H4 (cell line): Measurements from ENCODE around the gene MROH2B. TPM values are rescaled to one million over a fixed set of nuclear protein-coding genes. Genes with fewer than 3 reads are reported as not detected.

ENCODE experiments used
- DNase-seq: peaks from one replicate; pipeline ENCODE4 v3.0.0-alpha.2; 2015; ENCODE audit warnings: low spot score
- total RNA-seq: library from RNA; depleted of rRNA; stranded (reverse); fragments of >200 nt; shearing (Covaris generic); gene quantifications from 2 replicates; pipeline ENCODE4 v1.2.3, GENCODE V29; 2014; rRNA removed

The MROH2B gene
- total RNA-seq: not detected in 2 replicates

DNA sequence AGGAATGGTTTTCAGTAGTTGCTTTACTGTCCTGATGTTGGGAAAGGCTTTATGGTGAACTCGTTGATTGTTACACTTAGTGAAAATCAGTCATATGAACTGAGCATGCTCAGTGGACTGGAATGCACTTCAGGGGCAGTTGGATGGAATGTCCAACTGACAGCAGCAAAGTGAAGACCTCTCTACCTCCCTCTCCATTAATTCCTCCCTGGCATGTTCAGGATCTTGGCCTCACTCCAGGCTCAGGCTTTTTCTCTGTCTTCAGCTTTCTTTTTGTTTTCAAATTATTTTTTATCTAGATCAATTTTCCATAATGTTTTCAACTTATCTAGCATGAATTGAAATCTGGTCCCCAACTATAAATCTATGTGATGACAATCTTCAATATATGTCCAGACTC lies at the start of gene MROH2B:
Gene MROH2B, minus strand, starts transcription at position 101 of the 400 bp plus-strand sequence. CDS start 490 bp downstream, outside the sequence.
- DNase-seq: no peak

DNA sequence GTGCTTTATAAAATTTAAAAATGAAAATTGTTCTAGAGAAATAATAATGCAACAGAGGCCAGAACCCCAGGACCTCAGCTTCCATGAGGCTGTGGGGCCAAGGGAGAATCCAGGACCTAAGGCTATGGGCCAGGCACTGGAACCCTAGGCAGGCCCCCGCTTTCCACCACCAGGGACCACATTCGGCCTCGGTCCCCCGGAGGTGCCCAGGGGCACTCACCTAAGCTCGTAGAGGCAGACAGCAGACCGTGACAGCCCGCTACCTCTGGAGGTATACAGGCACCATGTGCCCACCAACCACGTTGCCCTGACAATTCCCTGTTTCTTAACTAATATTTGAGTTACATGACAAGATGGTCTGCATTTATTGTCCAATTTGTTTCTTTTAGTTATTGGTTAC lies 49.5 kb upstream of the MROH2B start:
- no peak for DNase-seq

DNA sequence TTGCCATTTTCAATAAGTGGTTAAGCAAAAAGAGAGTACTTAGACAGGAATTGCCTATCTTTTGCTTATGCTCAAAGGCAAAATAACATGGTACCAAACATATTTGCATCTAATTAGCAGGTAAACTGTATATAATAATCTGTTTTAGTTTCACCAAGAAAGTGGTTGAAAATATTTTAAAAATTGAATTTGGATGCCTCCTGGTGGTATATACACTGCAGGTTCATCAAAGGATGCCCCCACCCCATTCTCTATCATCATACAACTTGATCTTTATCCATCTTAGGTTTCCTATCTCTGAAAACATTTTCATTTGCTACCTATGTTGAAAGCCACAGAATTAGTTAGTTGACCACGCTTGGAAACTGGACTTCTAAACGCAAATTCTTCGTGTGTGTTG lies 47.0 kb upstream of the MROH2B start:
- no peak for DNase-seq

DNA sequence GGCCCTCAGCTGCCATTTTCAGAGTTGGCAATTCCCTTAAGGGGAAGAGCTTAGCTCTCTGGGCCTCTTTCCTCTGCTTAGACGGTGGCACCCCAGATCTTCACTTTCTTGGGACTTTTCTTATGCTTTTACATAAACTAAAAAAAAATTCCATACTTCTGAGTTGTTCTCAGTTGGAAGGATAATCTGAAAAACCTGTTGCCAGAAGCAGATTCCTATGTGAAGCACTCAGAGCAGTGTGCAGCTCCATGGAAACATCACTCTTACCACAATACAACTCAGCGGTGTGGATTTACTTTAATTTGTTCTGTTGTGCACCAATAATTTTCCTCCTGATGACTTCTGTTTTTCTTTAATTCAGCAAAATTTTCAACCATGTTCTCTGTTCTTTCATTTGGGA lies 44.1 kb upstream of the MROH2B start:
- no peak for DNase-seq

DNA sequence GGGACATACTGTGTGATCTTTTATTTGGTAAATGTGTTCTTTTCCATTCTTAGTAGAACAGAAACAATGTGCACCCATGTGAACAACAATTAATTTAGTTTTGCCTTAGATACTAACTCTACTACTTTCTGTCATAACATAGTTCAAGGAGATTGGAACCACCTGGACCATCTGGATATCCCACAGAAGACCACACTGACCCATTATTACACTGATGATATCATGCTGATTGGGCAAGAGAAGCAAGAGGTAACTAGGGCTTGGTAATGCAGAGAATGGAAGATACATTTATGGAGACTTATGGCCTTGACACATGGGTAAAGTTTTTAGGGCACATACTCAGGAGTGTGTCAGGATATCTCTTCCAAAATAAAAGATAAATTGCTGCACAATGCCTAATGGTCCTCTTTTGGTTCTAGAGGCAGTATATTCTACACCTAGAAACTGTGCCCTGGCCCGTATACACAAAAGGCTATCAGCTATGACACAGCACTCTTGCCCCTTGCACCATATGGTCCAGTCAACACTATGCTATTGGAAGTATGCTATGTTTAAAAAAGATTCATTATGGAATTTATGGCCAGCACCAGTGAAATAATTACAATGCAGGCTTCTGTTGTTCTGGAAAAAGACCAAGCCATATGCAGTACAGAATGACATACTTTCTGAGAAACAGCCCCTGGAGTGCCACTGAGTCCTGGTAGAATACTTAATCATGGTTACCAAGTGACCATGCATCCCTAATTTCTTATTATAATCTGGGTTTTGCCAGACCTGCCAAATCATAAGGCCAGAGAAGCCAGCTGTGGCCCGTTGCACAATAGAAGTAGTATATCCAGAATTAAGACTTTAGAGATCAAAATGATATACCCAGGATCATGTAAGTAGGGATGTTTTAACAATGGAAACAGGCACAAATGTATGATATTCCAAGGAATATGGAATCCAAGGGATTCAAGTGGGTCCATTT lies 41.6 kb upstream of the MROH2B start:
- no peak for DNase-seq

DNA sequence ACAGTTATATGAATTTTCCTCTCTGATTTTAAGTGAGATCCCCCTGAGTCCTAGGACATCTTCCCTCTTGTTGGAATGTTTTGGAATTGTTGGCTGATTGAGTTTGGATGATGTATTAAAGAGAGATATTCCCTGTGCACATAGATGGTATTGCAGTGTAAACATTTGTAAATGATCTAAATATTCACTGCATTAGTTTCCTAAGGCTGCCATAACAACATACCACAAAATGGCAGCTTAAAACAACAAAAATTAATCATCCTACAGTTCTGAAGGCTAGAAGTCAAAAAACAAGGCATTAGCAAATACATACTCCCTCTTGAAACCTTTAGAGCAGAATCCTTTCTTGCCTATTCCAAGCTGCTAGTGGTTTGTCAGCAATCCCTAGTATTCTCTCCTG lies 38.0 kb upstream of the MROH2B start:
- DNase-seq: no peak

DNA sequence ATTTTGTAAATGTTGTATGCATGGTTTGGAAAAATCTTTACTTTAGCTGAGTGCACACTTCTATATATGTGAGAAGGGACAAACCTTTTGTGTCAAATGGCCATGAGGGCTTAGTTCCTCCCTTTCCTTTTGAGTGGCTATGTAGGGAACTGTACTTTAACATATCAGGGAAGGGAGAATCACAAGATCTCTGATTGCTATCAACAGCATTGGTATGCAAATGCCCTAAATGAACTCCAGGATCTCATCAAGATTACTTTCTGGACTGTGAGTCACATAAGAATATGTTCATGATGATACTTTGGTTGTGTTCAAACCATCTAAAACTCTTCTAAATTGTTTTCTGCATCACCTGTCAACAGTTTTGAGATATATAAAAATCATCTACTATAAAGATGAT lies 31.2 kb upstream of the MROH2B start:
- DNase-seq: no peak

DNA sequence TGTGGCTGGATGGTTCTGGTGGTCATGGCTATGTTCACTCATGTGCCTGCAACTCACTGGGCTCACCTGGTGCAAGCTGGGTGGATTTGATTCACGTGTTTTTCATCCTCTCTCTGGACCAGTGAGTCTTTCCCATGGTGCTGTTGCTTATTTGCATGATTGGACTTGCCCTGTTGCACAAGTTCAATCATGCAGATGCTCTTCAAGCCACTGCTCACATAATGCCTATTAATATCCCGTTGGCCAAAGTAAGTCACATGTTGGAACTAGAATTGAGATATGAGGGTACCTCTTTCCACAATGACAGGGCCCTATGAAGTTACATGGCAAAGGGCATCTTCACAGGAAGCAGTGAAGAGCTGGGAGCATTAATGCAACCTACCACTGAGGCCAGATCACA lies 26.5 kb upstream of the MROH2B start:
- DNase-seq: no peak

DNA sequence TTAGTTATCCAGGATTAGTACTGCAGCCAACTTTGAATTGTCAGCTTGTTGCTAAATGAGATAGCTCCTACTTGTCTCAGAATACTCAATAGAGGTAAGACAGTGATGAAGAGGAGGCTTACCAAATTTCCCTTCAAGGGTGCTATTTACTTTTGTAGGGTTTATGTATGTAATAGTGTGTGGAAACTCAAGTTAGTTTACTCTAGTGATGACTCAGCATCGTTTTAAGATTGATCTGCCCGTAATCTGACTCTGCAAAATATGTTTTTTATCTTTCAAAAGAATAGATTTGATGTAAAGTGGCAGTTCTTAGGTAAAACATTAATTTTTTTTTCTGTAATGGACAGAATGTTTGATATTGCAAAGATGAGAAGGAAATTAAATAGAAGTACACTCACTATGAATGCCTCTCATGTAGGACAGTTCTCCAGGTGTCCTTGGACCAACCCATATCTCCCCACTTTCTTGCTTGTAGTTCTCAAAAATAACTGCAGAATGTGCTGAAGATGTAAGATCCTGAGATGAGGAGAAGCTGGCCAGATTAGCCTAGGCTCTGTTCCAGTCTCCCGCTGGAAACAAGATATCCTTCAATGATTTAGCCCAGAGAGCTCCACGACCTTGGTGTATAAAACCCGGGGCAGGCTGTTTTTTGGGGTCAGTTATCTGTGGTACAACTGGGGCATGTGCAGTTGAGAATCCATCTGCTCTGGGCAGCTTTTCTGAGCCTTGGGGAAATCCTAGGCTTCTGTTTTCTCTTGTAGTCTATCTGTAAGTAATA lies 24.4 kb upstream of the MROH2B start:
- no peak for DNase-seq

DNA sequence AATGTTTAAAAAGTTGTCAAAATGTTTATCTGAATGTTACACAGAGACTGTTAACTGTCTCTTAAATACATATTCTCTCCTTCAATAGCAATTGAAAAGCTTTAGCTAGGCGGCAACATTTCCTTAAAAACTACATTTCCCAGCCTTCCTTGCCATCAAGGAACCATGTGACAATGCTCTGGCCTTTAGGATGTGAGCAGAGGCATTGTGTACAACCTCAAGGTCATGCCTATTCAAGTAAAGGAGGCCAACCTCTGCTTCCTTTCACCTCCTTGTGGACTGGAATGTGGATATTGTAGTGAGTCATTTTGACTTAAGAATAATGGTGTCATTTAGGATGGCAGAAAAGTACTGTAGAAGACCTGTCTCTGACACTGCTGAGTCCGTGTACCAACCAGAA lies 23.7 kb upstream of the MROH2B start:
- peak; percentile 63 for DNase-seq

DNA sequence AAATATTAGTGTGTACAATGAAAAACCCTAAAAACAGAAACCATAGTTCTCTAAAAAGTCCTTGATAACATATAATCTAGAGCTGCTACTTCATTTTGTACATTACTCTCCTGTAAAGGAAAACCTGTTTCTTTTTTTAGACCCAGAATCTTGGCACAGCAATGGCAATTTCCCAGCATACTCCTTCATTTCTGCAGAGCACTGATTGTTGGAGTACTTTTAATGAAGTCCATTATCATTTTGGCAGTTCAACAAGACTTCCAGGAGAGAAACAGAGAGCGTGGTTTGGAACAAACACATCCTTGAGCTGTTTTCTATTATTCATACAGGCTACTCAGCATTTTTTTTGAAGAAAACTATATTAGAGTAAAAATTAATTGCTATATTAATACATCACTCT lies 22.7 kb upstream of the MROH2B start:
- DNase-seq: no peak

DNA sequence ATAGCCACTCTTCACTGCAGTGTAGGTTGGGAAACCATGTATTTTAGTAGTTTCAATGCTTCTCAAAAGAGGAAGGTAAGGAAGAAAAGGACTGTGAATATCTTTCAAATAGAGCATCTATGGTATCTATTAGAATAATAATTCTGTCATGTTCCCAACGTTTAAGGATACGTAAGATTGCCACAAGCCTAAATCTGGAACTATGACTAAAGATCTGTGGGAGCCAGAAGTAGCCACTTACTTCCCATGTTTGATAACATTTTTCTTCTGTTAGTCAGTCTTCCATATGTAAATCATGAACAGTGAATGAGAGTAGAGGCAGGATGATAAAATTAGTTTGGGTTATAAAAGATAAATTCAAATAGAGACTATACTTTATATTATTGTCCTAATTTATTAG lies 16.3 kb upstream of the MROH2B start:
- DNase-seq: no peak

DNA sequence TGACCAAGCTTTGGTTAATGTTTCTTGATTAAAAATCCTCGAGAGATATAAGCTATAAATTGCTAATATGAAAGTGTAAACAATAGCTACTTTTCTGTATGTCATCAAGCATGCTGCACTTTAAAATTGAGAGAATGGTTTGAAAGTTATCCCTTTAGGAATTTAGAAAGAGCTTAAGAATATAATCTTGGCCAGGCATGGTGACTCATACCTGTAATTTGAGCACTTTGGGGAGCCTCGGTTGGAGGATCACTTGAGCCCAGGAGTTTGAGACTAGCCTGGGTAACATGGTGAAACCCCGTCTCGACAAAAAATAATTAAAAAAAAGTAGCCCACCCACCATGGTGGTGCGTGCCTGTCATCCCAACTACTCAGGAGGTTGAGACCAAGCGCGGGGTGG lies 12.2 kb upstream of the MROH2B start:
- peak; percentile 22 for DNase-seq

DNA sequence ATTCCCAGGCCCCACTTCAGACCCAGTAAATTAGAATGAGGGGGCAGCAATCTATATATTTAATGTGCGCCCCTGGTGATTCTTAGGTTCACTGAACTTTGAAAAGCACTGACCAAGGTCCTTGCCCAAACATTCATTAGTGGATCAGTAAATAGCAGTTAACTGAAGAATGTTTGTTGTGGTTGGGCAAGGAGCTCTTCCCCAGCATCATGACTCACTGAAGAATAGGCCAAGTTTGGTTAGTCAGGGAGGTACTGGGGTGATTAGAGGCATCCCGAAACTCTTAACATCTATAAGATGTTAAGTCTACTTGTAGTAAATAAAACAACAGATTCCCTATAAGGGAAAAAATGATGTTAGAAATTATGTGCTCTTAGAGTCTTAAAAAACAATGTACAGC lies 833 bp upstream of the MROH2B start:
- DNase-seq: peak; percentile 51

DNA sequence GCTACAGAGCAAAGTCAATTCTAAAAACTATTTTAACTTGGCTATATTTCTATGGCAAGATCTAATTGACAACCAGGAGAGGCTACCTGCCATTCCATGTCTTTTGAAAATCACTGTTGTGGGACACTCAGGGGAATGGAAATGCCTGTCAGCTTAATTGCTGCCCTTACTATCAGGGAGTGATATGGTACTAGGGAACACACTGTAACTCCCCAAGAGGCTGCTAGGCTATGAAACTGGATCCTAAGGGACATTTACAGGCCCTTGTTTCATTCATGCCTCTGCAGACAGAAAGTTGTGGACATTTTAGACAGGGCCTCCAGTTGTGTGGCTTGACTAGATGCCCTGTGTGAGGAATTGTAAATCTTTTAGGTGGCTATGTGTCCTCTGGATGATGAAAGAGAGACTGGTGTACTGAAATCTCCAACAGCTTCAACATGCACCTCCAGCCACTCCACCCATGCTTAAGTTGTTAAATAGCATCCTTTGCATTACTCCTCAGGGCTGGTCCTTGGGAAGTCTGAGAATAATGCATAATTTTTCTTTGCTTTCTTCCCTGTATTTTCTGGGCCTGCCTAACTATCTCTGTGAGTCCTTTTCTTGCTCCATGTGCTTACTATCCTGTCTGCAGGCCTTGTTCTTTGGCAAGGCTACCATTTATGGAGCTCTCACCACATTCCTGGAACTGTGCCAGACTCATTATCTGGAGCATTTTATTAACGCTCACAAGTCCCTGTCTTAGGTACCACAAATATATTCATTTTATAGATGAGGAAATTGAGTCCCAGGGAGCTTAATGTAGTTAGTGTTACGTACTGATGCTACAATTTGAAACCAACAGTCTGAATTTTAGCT lies 3.2 kb downstream of the MROH2B start:
- no peak for DNase-seq

DNA sequence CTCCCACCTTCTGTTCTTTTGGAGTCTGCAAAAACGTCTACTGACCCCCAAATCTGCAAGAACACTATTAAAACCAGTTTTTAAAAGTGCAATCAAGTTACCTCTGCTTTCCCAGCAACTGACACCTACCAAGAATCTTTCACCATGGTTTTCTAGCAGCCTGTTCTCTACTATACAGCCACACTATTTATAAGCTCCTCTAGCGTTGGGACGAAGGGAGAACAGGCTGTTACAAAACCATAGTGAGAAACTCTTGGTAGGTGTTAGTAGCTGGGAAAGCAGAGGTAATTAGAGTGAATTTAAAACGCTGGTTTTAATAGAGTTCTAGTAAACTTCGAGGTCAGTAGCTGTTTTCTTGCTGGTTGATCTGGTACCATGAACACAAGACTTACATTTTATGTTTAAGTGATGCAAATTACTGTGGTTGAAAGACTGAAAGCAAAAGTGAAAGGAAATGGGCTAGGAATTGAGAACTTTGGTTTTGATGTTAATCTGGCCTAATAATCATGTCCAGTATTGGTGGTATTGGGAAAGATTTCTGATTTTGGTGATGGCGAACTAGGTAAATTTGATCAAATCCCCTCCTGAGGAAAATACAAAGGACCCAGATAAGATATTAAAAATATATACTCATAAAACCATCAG lies 5.3 kb downstream of the MROH2B start:
- no peak for DNase-seq

DNA sequence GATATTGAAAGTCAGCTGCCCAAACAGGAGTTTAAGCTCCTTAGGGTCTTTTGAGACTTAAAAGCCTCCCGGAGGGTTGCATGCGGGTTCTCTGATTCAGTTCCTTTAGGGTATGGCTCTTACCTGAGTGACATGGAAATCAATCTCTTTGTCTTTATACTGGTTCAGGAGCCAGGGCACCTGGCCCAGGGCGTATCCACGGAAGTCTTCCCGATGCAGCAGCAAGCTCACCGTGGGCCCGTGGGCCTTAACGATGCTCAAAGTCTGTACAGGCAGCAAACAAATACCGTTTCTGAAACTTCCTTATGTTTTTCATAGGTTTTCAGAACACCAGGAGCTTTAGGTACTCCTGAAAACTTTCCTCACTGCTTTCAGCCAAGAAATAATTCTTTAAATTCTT lies 13.2 kb downstream of the MROH2B start:
- DNase-seq: no peak

DNA sequence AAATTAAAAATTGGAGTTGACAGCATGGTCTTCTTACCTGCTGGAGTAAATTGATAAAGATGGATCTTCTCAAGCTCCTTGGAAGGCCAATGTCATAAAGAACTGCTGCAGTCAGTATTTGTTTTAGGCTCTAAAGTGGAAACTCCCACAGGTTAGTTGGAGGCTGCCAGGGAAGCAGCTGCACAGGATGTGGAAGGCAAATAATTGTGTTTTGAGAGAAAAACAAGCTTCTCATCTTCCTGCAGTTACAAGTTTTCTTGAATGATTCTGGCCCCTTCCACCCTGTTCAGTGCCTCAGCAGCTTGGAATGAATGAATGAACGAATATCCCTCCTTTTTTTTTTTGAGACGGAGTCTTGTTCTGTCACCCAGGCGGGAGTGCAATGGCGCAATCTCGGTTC lies 13.9 kb downstream of the MROH2B start:
- DNase-seq: no peak

DNA sequence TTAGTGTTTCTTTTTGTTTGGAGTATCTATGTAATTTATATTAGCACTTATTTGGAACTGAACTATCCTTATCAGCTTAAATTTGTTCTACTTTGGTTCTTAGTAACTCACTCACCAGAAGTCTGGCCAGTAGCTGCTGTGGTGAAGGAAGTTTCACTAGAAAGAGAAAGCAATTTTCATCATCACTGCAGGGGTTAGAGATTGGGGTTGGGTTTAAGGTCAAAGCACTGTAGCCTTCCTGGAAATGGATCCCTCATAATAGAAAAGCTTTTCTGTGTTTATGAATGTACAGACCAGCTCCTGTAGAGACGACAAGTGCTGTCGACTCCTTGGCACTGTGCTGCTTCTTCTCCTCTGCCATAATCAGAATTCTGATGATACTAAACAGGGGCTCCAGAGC lies 22.2 kb downstream of the MROH2B start:
- no peak for DNase-seq

DNA sequence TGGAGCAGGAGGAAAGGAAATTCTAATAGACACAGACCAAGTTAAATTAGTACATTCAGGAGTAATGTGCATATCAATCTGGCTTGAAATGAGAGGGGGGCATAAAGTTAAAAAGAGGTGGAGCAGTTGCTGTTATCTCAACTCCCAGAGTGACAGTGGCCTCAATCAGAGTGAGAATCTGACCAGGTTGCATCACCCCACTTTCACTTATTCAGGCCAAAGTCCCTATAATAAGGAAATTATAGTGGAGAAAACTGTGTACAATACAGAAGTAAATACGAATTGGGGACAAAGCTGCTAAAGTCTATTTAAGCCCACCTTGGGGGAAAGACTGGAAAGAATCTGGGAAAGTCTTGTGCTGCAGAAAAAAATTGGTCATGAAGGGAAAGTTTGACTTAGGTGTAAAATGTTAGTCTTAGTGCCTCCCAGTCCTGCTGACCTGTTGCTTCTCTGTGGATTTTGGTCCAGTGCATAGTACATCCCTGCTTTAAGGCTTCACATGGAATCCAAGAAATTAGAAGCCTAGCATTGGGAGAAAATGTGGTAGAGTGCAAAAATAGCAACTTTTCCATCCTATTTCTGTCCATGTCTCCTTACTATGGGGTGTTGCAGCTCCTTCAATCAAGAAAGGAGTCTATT lies 27.9 kb downstream of the MROH2B start:
- DNase-seq: no peak

DNA sequence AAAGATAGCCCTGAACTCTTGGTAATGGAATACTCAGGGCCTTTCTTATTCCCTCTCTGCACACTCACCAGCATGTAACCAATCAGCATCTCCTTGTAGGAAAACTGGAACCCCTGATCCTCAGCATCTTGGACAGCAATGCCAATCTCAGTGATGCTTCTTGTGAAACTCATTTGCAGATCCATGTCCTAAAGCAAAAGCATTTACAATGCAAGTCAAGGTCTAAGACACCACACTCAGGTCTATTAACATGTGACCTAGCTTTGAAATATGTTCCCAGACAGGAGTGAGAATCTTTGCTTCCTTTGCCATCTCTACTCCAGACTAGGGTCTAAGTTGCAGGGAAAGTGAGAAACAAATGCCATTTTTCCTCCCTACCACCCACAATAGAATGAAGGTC lies 38.2 kb downstream of the MROH2B start:
- no peak for DNase-seq
